ENCODE measurements around the gene TMEM43. TPM values are rescaled to one million over a fixed set of nuclear protein-coding genes. Genes with fewer than 3 reads are reported as not detected.

Gene TMEM43
- total and polyA plus RNA-seq, 2 of the 8 experiments (the other 6 are each of a cell fraction or from before 2014, with no cell fraction given) = 27.0 to 33.7 TPM

GRCh38 chr3:14143271-14144225, 18.7 kb downstream of the TMEM43 start:
- Histone ChIP-seq H3K79me1 (ENCODE audit: low read depth, low read length) (no peaks in the 10 kb centered on the region), H4K20me1 (replicated peaks in 1 of 2; ENCODE audit: control insufficient read depth in 1 of 2, insufficient read depth in 2 of 2, low read length in 2 of 2) (peaks cover 2 to 14% of the 10 kb centered on the region in 2 experiments), H3K4me1 (replicated peaks in 1 of 4; ENCODE audit: control insufficient read depth in 3 of 4, insufficient read depth in 4 of 4, low read length in 3 of 4) (peaks cover 0 to 11% (median 7%) of the 10 kb centered on the region in 4 experiments; a peak in 6 of 7 replicates), H2AK5ac (ENCODE audit: low read depth, low read length) (peak overlapping the region; percentile 55; the same call in 1 of the 2 replicates), H2BK120ac (replicated peaks; ENCODE audit: low read depth, low read length) (no peak overlapping the region), H2BK12ac (ENCODE audit: low read depth, low read length) (no peak overlapping the region; the same call in 1 of the 2 replicates), H3K36me3 (ENCODE audit: control insufficient read depth in 2 of 4, insufficient read depth in 4 of 4, low read length in 3 of 4) (peaks cover 0 to 17% (median 7%) of the 10 kb centered on the region in 4 experiments; a peak in 5 of 8 replicates), H3K27ac (ENCODE audit: low read depth, low read length) (peak overlapping the region; percentile 57; the same call in 1 of the 2 replicates), H2BK20ac (ENCODE audit: low read length) (no peak overlapping the region), H3K9me3 (ENCODE audit: insufficient read depth in 2 of 2, low read depth in 1 of 2, low read length in 1 of 2) (no peaks in the 10 kb centered on the region), H3K9ac (replicated peaks in 1 of 4; ENCODE audit: extremely low read depth in 1 of 4, low read depth in 3 of 4, low read length in 3 of 4) (peak overlapping the region in 1 of 4 experiments; percentile 44; a peak in 1 of 7 replicates), H3K18ac (ENCODE audit: extremely low read depth, low read length) (no peak overlapping the region), H2AFZ (ENCODE audit: low read length) (no peak overlapping the region), H3K4ac (replicated peaks; ENCODE audit: insufficient read length, low read depth, low read length) (no peak overlapping the region), H3K56ac (replicated peaks; ENCODE audit: insufficient read length, low read depth, low read length) (no peak overlapping the region), H2BK5ac (ENCODE audit: low read depth, low read length) (no peak overlapping the region; the same call in 1 of the 2 replicates), H2BK15ac (ENCODE audit: low read length) (no peak overlapping the region), H3K23me2 (ENCODE audit: low read depth, low read length) (no peaks in the 10 kb centered on the region), H3K79me2 (ENCODE audit: control insufficient read depth in 1 of 2, insufficient read depth in 2 of 2, low read length in 2 of 2) (no peaks in the 10 kb centered on the region), H3K27me3 (replicated peaks in 1 of 4; ENCODE audit: control insufficient read depth in 3 of 4, extremely low read depth in 1 of 4, insufficient read depth in 3 of 4, low read length in 3 of 4) (no peaks in the 10 kb centered on the region), H3K4me2 (ENCODE audit: insufficient read depth in 1 of 2, low read depth in 2 of 2, low read length in 2 of 2) (no peak overlapping the region), H3K14ac (ENCODE audit: insufficient read length) (no peak overlapping the region), H4K5ac (ENCODE audit: insufficient read length, low read depth, low read length) (no peak overlapping the region), H4K91ac (replicated peaks; ENCODE audit: insufficient read length, low read length) (no peak overlapping the region), H3K4me3 (ENCODE audit: extremely low read depth in 1 of 4, insufficient read depth in 2 of 4, low read depth in 3 of 4, low read length in 4 of 4) (no peak overlapping the region), H4K8ac (ENCODE audit: extremely low read depth, insufficient read depth, low read length) (no peak overlapping the region), H3K23ac (ENCODE audit: insufficient read length) (no peak overlapping the region)
- FAIRE-seq = no peak
- ChIA-PET POLR2A (ENCODE audit: partially characterized antibody) (interaction anchor here (1.0 to 2.0 kb wide), 4 partner anchors 12 to 248 kb away, joined by 3 to 9 read pairs (median 6); no protein-coding TSS in a partner anchor), CTCF (ENCODE audit: partially characterized antibody) (interaction anchor here (1.1 to 4.3 kb wide), 4 partner anchors 9 to 247 kb away, joined by 3 to 22 read pairs (median 6); no protein-coding TSS in a partner anchor)
- no peak for DNase-seq (ENCODE audit: low read depth in 1 of 2, low spot score in 2 of 2)
- 86% methylated on average over 7 of the region's 7 CpGs; no CpG with 5 or more reads in 1 of the 2 experiments for WGBS, 2 experiments (ENCODE audit: extremely low coverage in 1 of 2, insufficient coverage in 1 of 2, insufficient read length in 1 of 2, insufficient replicate concordance in 2 of 2, low coverage in 1 of 2, low lambda C conversion rate in 2 of 2, missing lambda C conversion rate in 1 of 2)
- TF ChIP-seq KDM5A (IDR thresholded peaks at IDR 0.05; ENCODE audit: low read length) (no peak), CHD2 (IDR thresholded peaks at IDR 0.05; ENCODE audit: low read length) (no peak), RXRA (IDR thresholded peaks at IDR 0.05; ENCODE audit: insufficient read depth, low read depth, low read length) (no peak), SIX5 (IDR thresholded peaks at IDR 0.05; ENCODE audit: low read depth, low read length) (no peak), E2F6 (IDR thresholded peaks at IDR 0.05) (no peak), MAX (IDR thresholded peaks at IDR 0.05) (no peak), ATF2 (IDR thresholded peaks at IDR 0.05; ENCODE audit: low read length) (no peak), SUZ12 (IDR thresholded peaks at IDR 0.05; ENCODE audit: low read length) (no peak)
